Measurements from ENCODE around the gene SYCP2L.
"Not testable (repeated sequence)": the region's sequence is repeated elsewhere in the genome, so short reads cannot be mapped to it uniquely, and the experiment has no call there.

The SYCP2L gene

DNA sequence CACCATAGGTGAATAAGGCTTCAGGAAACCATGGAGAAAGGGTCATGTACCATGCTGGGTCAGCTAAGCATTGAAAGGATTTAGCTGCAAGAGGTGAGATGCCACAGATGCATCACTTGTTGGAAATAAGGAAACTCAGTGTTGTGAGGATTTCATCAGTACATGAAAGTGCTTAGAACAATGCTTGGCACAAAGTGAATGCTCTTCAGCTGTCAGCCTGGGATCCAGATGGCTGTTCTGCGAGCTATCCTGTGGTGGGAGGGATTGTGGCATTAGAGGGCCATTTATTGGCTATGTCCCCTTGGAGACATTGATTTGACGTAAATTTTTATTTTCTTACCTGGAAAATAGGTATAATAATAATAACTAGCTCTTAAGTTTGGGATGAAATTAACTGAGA lies 104.3 kb downstream of the SYCP2L start:
- TF ChIP-seq, protein P1, sequence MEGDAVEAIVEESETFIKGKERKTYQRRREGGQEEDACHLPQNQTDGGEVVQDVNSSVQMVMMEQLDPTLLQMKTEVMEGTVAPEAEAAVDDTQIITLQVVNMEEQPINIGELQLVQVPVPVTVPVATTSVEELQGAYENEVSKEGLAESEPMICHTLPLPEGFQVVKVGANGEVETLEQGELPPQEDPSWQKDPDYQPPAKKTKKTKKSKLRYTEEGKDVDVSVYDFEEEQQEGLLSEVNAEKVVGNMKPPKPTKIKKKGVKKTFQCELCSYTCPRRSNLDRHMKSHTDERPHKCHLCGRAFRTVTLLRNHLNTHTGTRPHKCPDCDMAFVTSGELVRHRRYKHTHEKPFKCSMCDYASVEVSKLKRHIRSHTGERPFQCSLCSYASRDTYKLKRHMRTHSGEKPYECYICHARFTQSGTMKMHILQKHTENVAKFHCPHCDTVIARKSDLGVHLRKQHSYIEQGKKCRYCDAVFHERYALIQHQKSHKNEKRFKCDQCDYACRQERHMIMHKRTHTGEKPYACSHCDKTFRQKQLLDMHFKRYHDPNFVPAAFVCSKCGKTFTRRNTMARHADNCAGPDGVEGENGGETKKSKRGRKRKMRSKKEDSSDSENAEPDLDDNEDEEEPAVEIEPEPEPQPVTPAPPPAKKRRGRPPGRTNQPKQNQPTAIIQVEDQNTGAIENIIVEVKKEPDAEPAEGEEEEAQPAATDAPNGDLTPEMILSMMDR (IDR thresholded peaks at IDR 0.05; ENCODE audit: insufficient read depth, low read length, poor library complexity, severe bottlenecking): no peak
- no peak overlapping the region for H3K4me3 ChIP-seq (replicated peaks; ENCODE audit: low read depth, low read length)
- no peaks in the 10 kb centered on the region for H3K36me3 ChIP-seq (ENCODE audit: control insufficient read depth, insufficient read depth, low read length)
- no peaks in the 10 kb centered on the region for H3K27me3 ChIP-seq (replicated peaks; ENCODE audit: control insufficient read depth, insufficient read depth, low read length)
- DNase-seq (ENCODE audit: extremely low read depth, insufficient read length): no peak

DNA sequence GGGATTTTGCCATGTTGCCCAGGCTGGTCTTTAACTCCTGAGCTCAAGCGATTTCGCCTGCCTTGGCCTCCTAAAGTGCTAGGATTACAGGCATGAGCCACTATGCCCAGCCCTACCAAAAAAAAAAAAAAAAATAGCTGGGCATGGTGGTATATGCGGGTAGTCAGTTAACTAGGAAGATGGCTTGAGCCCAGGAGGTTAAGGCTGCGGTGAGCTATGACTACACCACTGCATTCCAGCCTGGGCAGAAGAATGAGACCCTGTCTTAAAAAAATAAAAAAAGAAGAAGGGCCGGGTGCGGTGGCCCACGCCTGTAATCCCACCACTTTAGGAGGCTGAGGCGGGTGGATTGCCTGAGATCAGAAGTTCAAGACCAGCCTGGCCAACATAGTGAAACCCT lies 107.0 kb downstream of the SYCP2L start:
- Histone ChIP-seq H3K4me3 (replicated peaks; ENCODE audit: low read depth, low read length) (no peak overlapping the region), H3K36me3 (ENCODE audit: control insufficient read depth, insufficient read depth, low read length) (no peaks in the 10 kb centered on the region), H3K27me3 (replicated peaks; ENCODE audit: control insufficient read depth, insufficient read depth, low read length) (no peaks in the 10 kb centered on the region)
- DNase-seq (ENCODE audit: extremely low read depth, insufficient read length): no peak
- TF ChIP-seq, protein P1 (IDR thresholded peaks at IDR 0.05; ENCODE audit: insufficient read depth, low read length, poor library complexity, severe bottlenecking): no peak

DNA sequence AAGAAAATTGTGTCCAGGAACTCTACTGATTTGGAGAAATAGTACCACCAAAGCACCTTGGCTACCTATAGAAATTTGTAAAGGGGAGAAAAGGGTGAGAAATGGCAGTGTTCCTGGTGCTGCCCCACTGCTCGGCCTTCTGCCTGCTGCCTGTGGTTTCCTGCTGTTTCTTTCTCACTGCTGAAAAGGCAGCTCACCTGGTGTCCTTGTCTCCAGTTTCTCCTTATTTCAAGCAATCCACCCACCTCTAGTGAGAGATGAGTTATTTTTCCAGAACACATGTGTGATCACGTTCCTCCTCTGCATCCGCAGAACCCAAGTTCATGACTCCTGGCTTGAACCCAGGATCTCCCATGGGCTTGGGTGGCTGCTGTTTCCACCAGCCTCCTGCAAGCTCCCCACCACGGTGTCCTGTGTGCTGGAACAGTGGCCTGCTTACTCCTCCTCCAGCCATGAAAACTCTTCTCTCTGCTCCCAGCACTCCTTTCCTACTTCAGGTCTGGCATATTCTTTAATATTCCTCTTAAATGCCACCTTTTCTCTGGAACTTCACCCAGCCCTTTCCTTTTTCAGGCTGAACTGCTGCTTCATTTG lies 108.4 kb downstream of the SYCP2L start:
- TF ChIP-seq, protein P1 (IDR thresholded peaks at IDR 0.05; ENCODE audit: insufficient read depth, low read length, poor library complexity, severe bottlenecking): no peak
- no peaks in the 10 kb centered on the region for H3K27me3 ChIP-seq (replicated peaks; ENCODE audit: control insufficient read depth, insufficient read depth, low read length)
- no peak overlapping the region for H3K4me3 ChIP-seq (replicated peaks; ENCODE audit: low read depth, low read length)
- H3K36me3 ChIP-seq (ENCODE audit: control insufficient read depth, insufficient read depth, low read length): no peaks in the 10 kb centered on the region
- no peak for DNase-seq (ENCODE audit: extremely low read depth, insufficient read length)

DNA sequence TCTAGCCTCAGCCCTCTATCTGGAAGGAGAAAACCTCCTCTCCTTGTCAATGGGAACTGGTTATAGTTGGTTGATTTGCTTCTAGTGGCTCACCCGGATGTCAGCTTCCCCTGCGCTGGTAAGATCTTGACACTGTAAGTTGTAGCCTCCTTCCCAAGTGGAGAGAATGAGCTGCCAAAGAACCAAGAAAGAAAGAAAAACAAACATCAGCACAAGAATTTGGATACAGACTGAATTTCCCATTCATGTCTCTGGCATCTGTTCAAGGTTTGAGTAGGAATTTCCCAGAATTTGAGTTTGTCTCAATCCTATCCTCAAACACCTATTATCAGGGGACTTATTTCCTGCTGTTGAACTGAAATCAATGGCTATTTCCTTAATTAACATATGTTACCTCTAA lies 113.1 kb downstream of the SYCP2L start:
- no peaks in the 10 kb centered on the region; the same call in 1 of the 2 replicates for H3K27me3 ChIP-seq (replicated peaks; ENCODE audit: control insufficient read depth, insufficient read depth, low read length)
- TF ChIP-seq, protein P1 (IDR thresholded peaks at IDR 0.05; ENCODE audit: insufficient read depth, low read length, poor library complexity, severe bottlenecking): no peak
- no peaks in the 10 kb centered on the region for H3K36me3 ChIP-seq (ENCODE audit: control insufficient read depth, insufficient read depth, low read length)
- DNase-seq (ENCODE audit: extremely low read depth, insufficient read length): no peak
- H3K4me3 ChIP-seq (replicated peaks; ENCODE audit: low read depth, low read length): no peak overlapping the region

DNA sequence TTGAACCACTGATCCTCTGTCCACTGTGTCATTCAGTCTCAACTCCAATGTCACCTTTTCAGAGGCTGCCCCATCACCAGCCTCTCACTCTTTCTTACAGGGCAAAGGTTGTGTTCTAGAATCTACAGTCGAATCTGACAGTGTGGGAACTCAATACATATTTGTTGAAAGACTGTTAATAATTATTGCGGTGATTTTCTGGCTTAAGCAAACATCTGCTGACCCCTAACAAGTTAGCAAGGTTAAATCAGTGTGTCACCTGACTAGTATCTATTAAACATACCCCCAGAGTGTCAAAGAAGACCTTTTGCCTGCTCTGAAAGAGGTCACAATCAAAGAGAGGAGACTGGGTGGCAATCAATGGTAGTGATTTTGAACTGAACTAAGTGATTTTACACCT lies 115.3 kb downstream of the SYCP2L start:
- Histone ChIP-seq H3K4me3 (replicated peaks; ENCODE audit: low read depth, low read length) (no peak overlapping the region), H3K27me3 (replicated peaks; ENCODE audit: control insufficient read depth, insufficient read depth, low read length) (no peaks in the 10 kb centered on the region; the same call in 1 of the 2 replicates), H3K36me3 (ENCODE audit: control insufficient read depth, insufficient read depth, low read length) (no peaks in the 10 kb centered on the region)
- DNase-seq (ENCODE audit: extremely low read depth, insufficient read length): no peak
- TF ChIP-seq, protein P1 (IDR thresholded peaks at IDR 0.05; ENCODE audit: insufficient read depth, low read length, poor library complexity, severe bottlenecking): no peak

DNA sequence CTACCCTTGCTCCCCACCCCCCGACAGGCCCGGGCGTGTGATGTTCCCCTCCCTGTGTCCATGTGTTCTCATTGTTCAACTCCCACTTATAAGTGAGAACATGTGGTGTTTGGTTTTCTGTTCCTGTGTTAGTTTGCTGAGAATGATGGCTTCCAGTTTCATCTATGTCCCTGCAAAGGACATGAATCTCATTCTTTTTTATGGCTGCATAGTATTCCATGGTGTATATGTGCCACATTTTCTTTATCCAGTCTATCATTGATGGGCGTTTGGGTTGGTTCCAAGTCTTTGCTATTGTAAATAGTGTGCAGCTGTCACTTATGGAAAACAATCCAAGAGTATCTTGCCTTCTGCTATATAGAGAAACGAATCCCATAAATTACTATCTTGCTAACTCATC lies 116.4 kb downstream of the SYCP2L start:
- not testable (repeated sequence) for H3K4me3 ChIP-seq (replicated peaks; ENCODE audit: low read depth, low read length); H3K27me3 ChIP-seq (replicated peaks; ENCODE audit: control insufficient read depth, insufficient read depth, low read length); H3K36me3 ChIP-seq (ENCODE audit: control insufficient read depth, insufficient read depth, low read length); DNase-seq (ENCODE audit: extremely low read depth, insufficient read length)
